Testis (tissue), 3 donors: Measurements from ENCODE around the gene RPN2. TPM values are rescaled to one million over a fixed set of nuclear protein-coding genes. Genes with fewer than 3 reads are reported as not detected.

Experiments
- DNase-seq: peaks from one replicate; pipeline ENCODE4 v3.0.0-alpha.2; 2019
- H3K27ac ChIP-seq, 2 donors: fragments of 200-600 bp; sonication (generic); one replicate each; pipeline ENCODE4 v1.5.1; 2019
- H3K27me3 ChIP-seq: fragments of 200-600 bp; sonication (generic); one replicate; pipeline ENCODE4 v1.5.1; 2019
- H3K36me3 ChIP-seq: fragments of 200-600 bp; sonication (generic); one replicate; pipeline ENCODE4 v1.5.1; 2017; ENCODE audit warnings: low read depth; ENCODE audit errors: missing control alignments
- H3K4me1 ChIP-seq: fragments of 200-600 bp; sonication (generic); one replicate; pipeline ENCODE4 v1.5.1; 2019
- H3K4me3 ChIP-seq, 2 donors: fragments of 200-600 bp; sonication (generic); one replicate each; pipeline ENCODE4 v1.5.1; 2017 to 2019
- H3K9me3 ChIP-seq: fragments of 200-600 bp; sonication (generic); one replicate; pipeline ENCODE4 v1.5.1; 2017
- CTCF ChIP-seq, 3 experiments: fragments of 450-650 bp in 2 of 3; fragments of 200-600 bp in 1 of 3; sonication (generic) in 1 of 3; IDR thresholded peaks; one replicate each; pipeline ENCODE4 v1.5.1; 2016 to 2019; ENCODE audit warnings: antibody characterized with exemption in 3 of 3, mild to moderate bottlenecking in 2 of 3, moderate library complexity in 1 of 3
- POLR2A ChIP-seq: fragments of 450-650 bp; IDR thresholded peaks from one replicate; pipeline ENCODE4 v1.6.1; 2017; ENCODE audit warnings: antibody characterized with exemption, mild to moderate bottlenecking, moderate library complexity
- WGBS, 2 donors: methylation state at CpG; one replicate each; pipeline ENCODE4 v1.1.5; 2018; 5-methylcytosine and 5-hydroxymethylcytosine counted together
- intact Hi-C: fragments of 100-400 bp; cut with DNase I; formaldehyde crosslinking; loops from one replicate; pipeline ENCODE4 v1.15.1; 2023; ENCODE audit warnings: low total_unique reads
- polyA plus RNA-seq: library from polyadenylated mRNA; stranded (reverse); fragments of 350-450 nt; fragmentation: Illumina TruSeq; extraction: RNeasy Lipid Tissue Mini Kit (QIAGEN cat#74804); gene quantifications from one replicate; pipeline ENCODE4 v1.2.3, GENCODE V29; 2014; ENCODE audit warnings: low read depth, low replicate concordance; ENCODE audit not compliant: insufficient read depth
- total RNA-seq, 2 donors: library from RNA; depleted of rRNA; stranded (reverse); fragments of >200 nt; gene quantifications; one replicate each; pipeline ENCODE4 v1.2.3, GENCODE V29; 2016

The RPN2 gene
- total and polyA plus RNA-seq, 3 donors from 2014 or later = 200 to 284 (median 235) TPM

- Histone ChIP-seq H3K4me3 (no peak overlapping the region), H3K4me1 (no peaks in the 10 kb centered on the region), H3K9me3 (no peaks in the 10 kb centered on the region), H3K36me3 (no peaks in the 10 kb centered on the region), H3K27ac (no peak overlapping the region), H3K27me3 (no peaks in the 10 kb centered on the region)
- DNase-seq = no peak
- TF ChIP-seq CTCF (IDR thresholded peaks at IDR 0.05) (no peak), POLR2A (no peak)
- WGBS, 2 donors = 92 to 96% methylated on average over 4 of the region's 4 CpGs
- intact Hi-C loops = no loop called here
Observed at GRCh38 chr20:37265152-37265551, 86.0 kb downstream of the RPN2 start.

- no peak overlapping the region for H3K27ac ChIP-seq
- H3K27me3 ChIP-seq = no peaks in the 10 kb centered on the region
- no peaks in the 10 kb centered on the region for H3K9me3 ChIP-seq
- H3K4me1 ChIP-seq = peaks cover 5% of the 10 kb centered on the region
- TF ChIP-seq CTCF (IDR thresholded peaks at IDR 0.05) (no peak), POLR2A (no peak)
- WGBS, 2 donors = 86 to 91% methylated on average over 9 of the region's 9 CpGs
- H3K4me3 ChIP-seq = no peak overlapping the region
- intact Hi-C loops = no loop called here
- no peaks in the 10 kb centered on the region for H3K36me3 ChIP-seq
- no peak for DNase-seq
Observed at GRCh38 chr20:37266940-37267666, 88.0 kb downstream of the RPN2 start.

- Histone ChIP-seq H3K27me3 (no peaks in the 10 kb centered on the region), H3K9me3 (no peaks in the 10 kb centered on the region), H3K4me3 (no peak overlapping the region), H3K36me3 (no peaks in the 10 kb centered on the region), H3K4me1 (peaks cover 5% of the 10 kb centered on the region), H3K27ac (no peak overlapping the region)
- intact Hi-C loops = no loop called here
- DNase-seq = no peak
- 79 to 83% methylated on average over 15 of the region's 15 CpGs for WGBS, 2 donors
- TF ChIP-seq POLR2A (no peak), CTCF (IDR thresholded peaks at IDR 0.05) (no peak)
Observed at GRCh38 chr20:37267667-37268313, 88.7 kb downstream of the RPN2 start.

- Histone ChIP-seq H3K27ac (no peak overlapping the region), H3K27me3 (no peaks in the 10 kb centered on the region), H3K36me3 (no peaks in the 10 kb centered on the region), H3K9me3 (no peaks in the 10 kb centered on the region), H3K4me3 (no peak overlapping the region), H3K4me1 (peaks cover 5% of the 10 kb centered on the region)
- no peak for TF ChIP-seq CTCF (IDR thresholded peaks at IDR 0.05)
- no peak for TF ChIP-seq POLR2A
- 79 to 87% methylated on average over 12 of the region's 12 CpGs for WGBS, 2 donors
- no peak for DNase-seq
- intact Hi-C loops = loop anchor here (5.0 kb wide), 1 partner anchor 252 kb away; the partner anchor contains the start of gene NNAT
Observed at GRCh38 chr20:37270576-37271420, 91.7 kb downstream of the RPN2 start.
